HTERT RPE-1 (cell line): ENCODE measurements around the gene ALDH1L1.

ENCODE experiments used
- in situ Hi-C: fragments of 300-500 bp; cut with MboI; formaldehyde crosslinking; loops from 4 replicates; pipeline ENCODE4 v1.14.3; 2020; ENCODE audit warnings: low sequenced_read_pairs

Gene ALDH1L1

GRCh38 chr3:126197343-126197742 is 17.0 kb upstream of the ALDH1L1 start:
- in situ Hi-C loops: no loop called here

- in situ Hi-C loops: no loop called here
Observed at GRCh38 chr3:126194713-126195305, 14.4 kb upstream of the ALDH1L1 start.

GRCh38 chr3:126191246-126191645 is 10.9 kb upstream of the ALDH1L1 start:
- in situ Hi-C loops: no loop called here

GRCh38 chr3:126187920-126188319 is 7.5 kb upstream of the ALDH1L1 start:
- in situ Hi-C loops: no loop called here

- in situ Hi-C loops: no loop called here
Observed at GRCh38 chr3:126186749-126187148, 6.4 kb upstream of the ALDH1L1 start.

- in situ Hi-C loops: no loop called here
Observed at GRCh38 chr3:126186271-126186670, 5.9 kb upstream of the ALDH1L1 start.

- in situ Hi-C loops: no loop called here
Observed at GRCh38 chr3:126184465-126185000, 4.1 kb upstream of the ALDH1L1 start.

- in situ Hi-C loops: no loop called here
Observed at GRCh38 chr3:126181398-126181725, 976 bp upstream of the ALDH1L1 start.

GRCh38 chr3:126179825-126180476 is 435 bp downstream of the ALDH1L1 start:
- in situ Hi-C loops: no loop called here

GRCh38 chr3:126170073-126170777 is 10.2 kb downstream of the ALDH1L1 start:
- in situ Hi-C loops: no loop called here

GRCh38 chr3:126167566-126167965 is 12.8 kb downstream of the ALDH1L1 start:
- in situ Hi-C loops: no loop called here

- in situ Hi-C loops: no loop called here
Observed at GRCh38 chr3:126166009-126166408, 14.4 kb downstream of the ALDH1L1 start.

- in situ Hi-C loops: no loop called here
Observed at GRCh38 chr3:126161309-126161708, 19.1 kb downstream of the ALDH1L1 start.

GRCh38 chr3:126160243-126161210 is 19.9 kb downstream of the ALDH1L1 start:
- in situ Hi-C loops: no loop called here

GRCh38 chr3:126159476-126159875 is 20.9 kb downstream of the ALDH1L1 start:
- in situ Hi-C loops: no loop called here

- in situ Hi-C loops: no loop called here
Observed at GRCh38 chr3:126158912-126159454, 21.4 kb downstream of the ALDH1L1 start.

GRCh38 chr3:126158016-126158911 is 22.1 kb downstream of the ALDH1L1 start:
- in situ Hi-C loops: no loop called here

- in situ Hi-C loops: no loop called here
Observed at GRCh38 chr3:126157083-126157768, 23.2 kb downstream of the ALDH1L1 start.

GRCh38 chr3:126156468-126156867 is 23.9 kb downstream of the ALDH1L1 start:
- in situ Hi-C loops: no loop called here
